Ascending aorta (tissue), 2 donors: Measurements from ENCODE around the gene CDX1. TPM values are rescaled to one million over a fixed set of nuclear protein-coding genes. Genes with fewer than 3 reads are reported as not detected.
"Not testable (repeated sequence)": the region's sequence is repeated elsewhere in the genome, so short reads cannot be mapped to it uniquely, and the experiment has no call there.

Source experiments
- DNase-seq, 2 donors: peaks; one replicate each; pipeline ENCODE4 v3.0.0-alpha.2; 2019; ENCODE audit warnings: low spot score in 2 of 2
- H3K27ac ChIP-seq, 2 donors: fragments of 200-600 bp; sonication (generic); one replicate each; pipeline ENCODE4 v1.5.1; 2016 to 2017; ENCODE audit warnings: mild to moderate bottlenecking in 1 of 2
- H3K27me3 ChIP-seq: fragments of 200-600 bp; sonication (generic); one replicate; pipeline ENCODE4 v1.5.1; 2017
- H3K36me3 ChIP-seq, 2 donors: fragments of 200-600 bp; sonication (generic); one replicate each; pipeline ENCODE4 v1.5.1; 2016
- H3K4me1 ChIP-seq, 2 donors: fragments of 200-600 bp; sonication (generic); one replicate each; pipeline ENCODE4 v1.5.1; 2016 to 2017; ENCODE audit warnings: mild to moderate bottlenecking in 1 of 2
- H3K4me3 ChIP-seq, 2 donors: fragments of 200-600 bp; sonication (generic); one replicate each; pipeline ENCODE4 v1.5.1; 2016 to 2017; ENCODE audit warnings: mild to moderate bottlenecking in 1 of 2
- H3K9me3 ChIP-seq, 2 donors: fragments of 200-600 bp; sonication (generic); one replicate each; pipeline ENCODE4 v1.5.1; 2016
- intact Hi-C: fragments of 100-400 bp; cut with DNase I; formaldehyde crosslinking; loops from one replicate; pipeline ENCODE4 v1.15.1; 2023
- total RNA-seq: library from RNA; depleted of rRNA; stranded (reverse); fragments of >200 nt; gene quantifications from one replicate; pipeline ENCODE4 v1.1.0, GENCODE V29; 2016
- TF ChIP-seq, protein P1 (sequence below), 3 experiments: fragments of 200-600 bp in 2 of 3; fragments of 450-650 bp in 1 of 3; sonication (generic) in 2 of 3; IDR thresholded peaks; one replicate each; pipeline ENCODE4 v1.5.1; 2016 to 2019; ENCODE audit warnings: antibody characterized with exemption in 3 of 3, mild to moderate bottlenecking in 1 of 3, moderate library complexity in 1 of 3

Gene CDX1
- total RNA-seq, 1 donor from 2014 or later = not detected

DNA sequence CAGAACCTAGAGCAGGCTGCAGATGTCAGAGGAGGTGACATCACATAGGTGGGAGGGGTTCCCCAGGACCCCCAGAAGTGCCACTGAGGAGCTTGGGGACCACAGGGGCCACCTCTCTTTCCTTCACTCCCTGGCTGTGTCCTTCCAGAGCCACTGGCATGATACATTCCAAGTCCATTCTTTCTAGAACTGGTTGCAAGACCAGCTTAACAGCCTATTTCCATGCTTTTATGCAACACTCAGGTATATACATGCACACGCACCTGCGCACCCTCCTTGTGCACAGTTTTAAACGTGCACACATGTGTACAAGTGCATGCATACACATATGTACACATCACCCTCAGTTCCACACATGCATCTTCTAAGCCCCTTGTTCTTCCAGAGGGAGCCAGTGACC, 63.0 kb downstream of the CDX1 start:
- Histone ChIP-seq H3K27ac (no peak overlapping the region), H3K4me3 (no peak overlapping the region), H3K36me3 (no peaks in the 10 kb centered on the region), H3K9me3 (no peaks in the 10 kb centered on the region), H3K27me3 (no peaks in the 10 kb centered on the region), H3K4me1 (no peaks in the 10 kb centered on the region)
- no peak for DNase-seq
- intact Hi-C loops = no loop called here
- TF ChIP-seq, protein P1, sequence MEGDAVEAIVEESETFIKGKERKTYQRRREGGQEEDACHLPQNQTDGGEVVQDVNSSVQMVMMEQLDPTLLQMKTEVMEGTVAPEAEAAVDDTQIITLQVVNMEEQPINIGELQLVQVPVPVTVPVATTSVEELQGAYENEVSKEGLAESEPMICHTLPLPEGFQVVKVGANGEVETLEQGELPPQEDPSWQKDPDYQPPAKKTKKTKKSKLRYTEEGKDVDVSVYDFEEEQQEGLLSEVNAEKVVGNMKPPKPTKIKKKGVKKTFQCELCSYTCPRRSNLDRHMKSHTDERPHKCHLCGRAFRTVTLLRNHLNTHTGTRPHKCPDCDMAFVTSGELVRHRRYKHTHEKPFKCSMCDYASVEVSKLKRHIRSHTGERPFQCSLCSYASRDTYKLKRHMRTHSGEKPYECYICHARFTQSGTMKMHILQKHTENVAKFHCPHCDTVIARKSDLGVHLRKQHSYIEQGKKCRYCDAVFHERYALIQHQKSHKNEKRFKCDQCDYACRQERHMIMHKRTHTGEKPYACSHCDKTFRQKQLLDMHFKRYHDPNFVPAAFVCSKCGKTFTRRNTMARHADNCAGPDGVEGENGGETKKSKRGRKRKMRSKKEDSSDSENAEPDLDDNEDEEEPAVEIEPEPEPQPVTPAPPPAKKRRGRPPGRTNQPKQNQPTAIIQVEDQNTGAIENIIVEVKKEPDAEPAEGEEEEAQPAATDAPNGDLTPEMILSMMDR (IDR thresholded peaks at IDR 0.05) = no peak

DNA sequence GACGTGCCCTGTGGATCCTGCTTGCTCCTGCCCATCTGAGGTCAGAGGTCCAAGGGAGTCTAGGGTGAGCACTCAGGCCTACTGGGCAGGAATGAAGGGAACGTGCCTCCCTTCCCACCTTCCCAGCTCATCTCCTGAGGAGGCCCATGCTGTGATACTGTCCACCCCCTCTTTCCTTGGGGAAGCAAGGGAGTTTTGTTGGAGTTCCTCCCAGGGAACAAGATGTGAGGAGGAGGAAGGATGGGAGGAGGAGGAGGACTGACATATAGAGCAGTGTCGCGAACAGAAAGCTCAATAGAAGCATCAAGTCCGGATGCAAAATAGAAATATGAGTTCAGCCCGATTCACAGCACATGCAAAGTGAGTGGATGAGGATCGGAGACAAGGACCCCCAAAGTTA, 64.3 kb downstream of the CDX1 start:
- Histone ChIP-seq H3K27ac (no peak overlapping the region), H3K4me1 (no peaks in the 10 kb centered on the region), H3K36me3 (no peaks in the 10 kb centered on the region), H3K27me3 (no peaks in the 10 kb centered on the region), H3K9me3 (no peaks in the 10 kb centered on the region), H3K4me3 (no peak overlapping the region)
- TF ChIP-seq, protein P1 (IDR thresholded peaks at IDR 0.05) = no peak
- DNase-seq = no peak
- intact Hi-C loops = no loop called here

GRCh38 chr5:150233706-150234105, 67.1 kb downstream of the CDX1 start:
- H3K27me3 ChIP-seq, H3K4me3 ChIP-seq, intact Hi-C loops, H3K27ac ChIP-seq, DNase-seq, H3K9me3 ChIP-seq, H3K4me1 ChIP-seq, H3K36me3 ChIP-seq: not testable (repeated sequence)

Other genes starting within 250 kb of the CDX1 start
- gene PDE6A, start 222.0 kb upstream of the CDX1 start, total RNA-seq = not detected
- 6.9 TPM for gene SLC26A2, start 206.0 kb upstream of the CDX1 start, total RNA-seq
- 4.2 TPM for gene TIGD6, start 166.1 kb upstream of the CDX1 start, total RNA-seq
- 56.4 TPM for gene HMGXB3, start 166.0 kb upstream of the CDX1 start, total RNA-seq
- gene CSF1R, start 80.2 kb upstream of the CDX1 start, total RNA-seq = 70.9 TPM
- 341 TPM for gene PDGFRB, start 10.9 kb upstream of the CDX1 start, total RNA-seq
- gene SLC6A7, start 23.3 kb downstream of the CDX1 start, total RNA-seq = not detected
- not detected for gene CAMK2A, start 123.0 kb downstream of the CDX1 start, total RNA-seq
- gene ARSI, start 136.1 kb downstream of the CDX1 start, total RNA-seq = not detected
- gene TCOF1, start 190.9 kb downstream of the CDX1 start, total RNA-seq = 31.4 TPM
- gene CD74, start 246.1 kb downstream of the CDX1 start, total RNA-seq = 1,940 TPM